Measurements from ENCODE around the gene ASB18. TPM values are rescaled to one million over a fixed set of nuclear protein-coding genes. Genes with fewer than 3 reads are reported as not detected.

The ASB18 gene
- polyA plus RNA-seq, 1 experiment, result not detected

- H3K36me3 ChIP-seq (ENCODE audit: control insufficient read depth, insufficient read depth, low read length), result no peaks in the 10 kb centered on the region
- H3K27me3 ChIP-seq (ENCODE audit: control insufficient read depth, insufficient read depth, low read length), result no peaks in the 10 kb centered on the region
- CTCF ChIA-PET, result interaction anchor here (1.8 kb wide), 1 partner anchor 415 kb away, joined by 5 read pairs; no protein-coding TSS in a partner anchor
- TF ChIP-seq CTCF (IDR thresholded peaks at IDR 0.05; ENCODE audit: insufficient read depth, low read depth, low read length), result no peak
- POLR2A ChIA-PET, result no interaction called here
- DNase-seq (ENCODE audit: low read depth), result no peak
- no peak overlapping the region for H3K4me3 ChIP-seq (ENCODE audit: low read depth, low read length)
Observed at GRCh38 chr2:236194786-236195185, 69.4 kb downstream of the ASB18 start.

GRCh38 chr2:236193026-236193425 lies 71.2 kb downstream of the ASB18 start:
- H3K27me3 ChIP-seq (ENCODE audit: control insufficient read depth, insufficient read depth, low read length), result no peaks in the 10 kb centered on the region
- no peak overlapping the region for H3K4me3 ChIP-seq (ENCODE audit: low read depth, low read length)
- H3K36me3 ChIP-seq (ENCODE audit: control insufficient read depth, insufficient read depth, low read length), result no peaks in the 10 kb centered on the region
- CTCF ChIA-PET, result interaction anchor here (0.6 to 1.7 kb wide), 3 partner anchors 12 to 15 kb away, joined by 3 to 6 read pairs (median 3); no protein-coding TSS in a partner anchor
- POLR2A ChIA-PET, result interaction anchor here (0.6 kb wide), 1 partner anchor 14 kb away, joined by 3 read pairs; no protein-coding TSS in a partner anchor
- TF ChIP-seq CTCF (IDR thresholded peaks at IDR 0.05; ENCODE audit: insufficient read depth, low read depth, low read length), result no peak
- no peak for DNase-seq (ENCODE audit: low read depth)

- DNase-seq (ENCODE audit: low read depth), result no peak
- ChIA-PET POLR2A (no interaction called here), CTCF (interaction anchor here (1.0 to 3.3 kb wide), 2 partner anchors 10 to 13 kb away, joined by 3 to 13 read pairs; no protein-coding TSS in a partner anchor)
- H3K36me3 ChIP-seq (ENCODE audit: control insufficient read depth, insufficient read depth, low read length), result no peaks in the 10 kb centered on the region
- H3K27me3 ChIP-seq (ENCODE audit: control insufficient read depth, insufficient read depth, low read length), result no peaks in the 10 kb centered on the region
- H3K4me3 ChIP-seq (ENCODE audit: low read depth, low read length), result no peak overlapping the region
- TF ChIP-seq CTCF (IDR thresholded peaks at IDR 0.05; ENCODE audit: insufficient read depth, low read depth, low read length), result no peak
Observed at GRCh38 chr2:236190674-236191073, 73.5 kb downstream of the ASB18 start.

- no peak for DNase-seq (ENCODE audit: low read depth)
- no peaks in the 10 kb centered on the region for H3K36me3 ChIP-seq (ENCODE audit: control insufficient read depth, insufficient read depth, low read length)
- TF ChIP-seq CTCF (IDR thresholded peaks at IDR 0.05; ENCODE audit: insufficient read depth, low read depth, low read length), result no peak
- ChIA-PET CTCF (interaction anchor here (1.2 to 15.1 kb wide), 3 partner anchors 404 to 419 kb away, joined by 3 to 198 read pairs (median 3); no protein-coding TSS in a partner anchor), POLR2A (no interaction called here)
- H3K27me3 ChIP-seq (ENCODE audit: control insufficient read depth, insufficient read depth, low read length), result no peaks in the 10 kb centered on the region
- no peak overlapping the region for H3K4me3 ChIP-seq (ENCODE audit: low read depth, low read length)
Observed at GRCh38 chr2:236184701-236185100, 79.5 kb downstream of the ASB18 start.

GRCh38 chr2:236180831-236181453 lies 83.3 kb downstream of the ASB18 start:
- CTCF ChIA-PET, result interaction anchor here (0.6 to 15.1 kb wide), 29 partner anchors 9 to 585 kb away, joined by 3 to 198 read pairs (median 3); partner anchors contain the start of gene GBX2
- POLR2A ChIA-PET, result no interaction called here

More at GRCh38 chr2:236180831-236181453, 83.3 kb downstream of the ASB18 start:
- Histone ChIP-seq H3K27me3 (ENCODE audit: control insufficient read depth, insufficient read depth, low read length) (no peaks in the 10 kb centered on the region), H3K4me3 (ENCODE audit: low read depth, low read length) (no peak overlapping the region), H3K36me3 (ENCODE audit: control insufficient read depth, insufficient read depth, low read length) (no peaks in the 10 kb centered on the region)
- no peak for DNase-seq (ENCODE audit: low read depth)
- TF ChIP-seq CTCF (IDR thresholded peaks at IDR 0.05; ENCODE audit: insufficient read depth, low read depth, low read length), result peak; percentile 75

Measured in BJ (cell line).